HG03064 (cell line): ENCODE results near the gene CLEC9A.

Experiments used
- ATAC-seq: cut with Tn5 transposase; IDR thresholded peaks from one replicate; pipeline ENCODE4 v1.9.1; 2021; ENCODE audit warnings: low read depth; ENCODE audit not compliant: unreplicated experiment

CLEC9A gene

DNA sequence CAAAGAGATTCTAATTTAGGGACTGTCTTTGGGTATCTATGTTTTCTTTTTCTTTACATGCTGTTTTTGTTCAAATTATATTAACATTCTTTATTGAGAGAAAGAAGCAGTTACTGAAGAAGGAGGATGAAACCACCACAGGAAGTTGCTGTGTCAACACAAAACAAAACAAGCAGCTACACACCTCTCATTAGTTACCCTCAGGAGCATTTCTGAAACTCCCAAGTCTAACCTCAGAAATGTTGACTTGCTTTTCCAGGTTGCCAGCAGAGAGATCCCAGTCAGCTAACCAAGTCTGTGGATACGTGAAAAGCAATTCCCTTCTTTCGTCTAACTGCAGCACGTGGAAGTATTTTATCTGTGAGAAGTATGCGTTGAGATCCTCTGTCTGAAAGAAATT, 34.8 kb downstream of the CLEC9A start:
- ATAC-seq, result no peak

GRCh38 chr12:10067264-10067663, 36.8 kb downstream of the CLEC9A start:
- no peak for ATAC-seq

GRCh38 chr12:10067942-10068341, 37.5 kb downstream of the CLEC9A start:
- no peak for ATAC-seq

DNA sequence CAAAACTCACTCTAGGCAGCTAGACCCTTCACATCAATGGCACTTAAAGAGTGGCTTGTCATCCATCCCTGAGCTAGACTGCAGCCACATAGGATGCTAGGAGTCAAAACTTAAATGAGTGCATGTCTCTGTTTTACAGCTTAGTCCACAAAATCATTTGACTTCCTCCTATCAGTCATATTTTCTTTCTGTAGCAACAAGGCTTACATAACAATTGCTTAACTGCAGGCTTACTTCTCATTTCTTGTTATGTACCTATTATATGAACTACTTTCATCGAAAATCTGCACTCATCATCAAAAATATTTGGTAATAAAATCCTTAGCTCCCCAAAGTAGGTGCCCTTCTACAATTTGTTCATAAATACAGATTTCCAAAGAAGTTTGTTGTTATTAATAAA, 38.2 kb downstream of the CLEC9A start:
- no peak for ATAC-seq

GRCh38 chr12:10069099-10069498, 38.6 kb downstream of the CLEC9A start:
- no peak for ATAC-seq

DNA sequence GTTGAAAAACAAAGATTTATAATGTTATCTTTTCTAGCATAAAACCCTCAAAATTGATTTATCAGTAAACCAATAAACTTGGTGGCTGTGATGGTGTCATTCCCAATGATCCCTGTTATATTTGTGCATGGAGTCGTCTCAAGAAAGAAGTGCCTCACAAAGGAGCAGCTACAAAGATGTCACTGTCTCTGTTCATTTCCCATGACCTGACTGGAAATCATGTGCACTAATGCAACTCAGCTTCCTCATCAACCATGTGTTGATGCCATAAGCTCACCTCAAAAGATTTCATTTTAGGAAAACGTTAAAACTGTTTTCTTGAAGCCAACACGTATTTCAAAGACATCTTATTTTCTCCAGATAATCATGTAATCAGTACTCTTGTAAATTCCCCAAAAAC, 39.5 kb downstream of the CLEC9A start:
- no peak for ATAC-seq

- ATAC-seq, result no peak
Observed at GRCh38 chr12:10070380-10070779, 39.9 kb downstream of the CLEC9A start.

GRCh38 chr12:10072131-10072530, 41.6 kb downstream of the CLEC9A start:
- no peak for ATAC-seq

DNA sequence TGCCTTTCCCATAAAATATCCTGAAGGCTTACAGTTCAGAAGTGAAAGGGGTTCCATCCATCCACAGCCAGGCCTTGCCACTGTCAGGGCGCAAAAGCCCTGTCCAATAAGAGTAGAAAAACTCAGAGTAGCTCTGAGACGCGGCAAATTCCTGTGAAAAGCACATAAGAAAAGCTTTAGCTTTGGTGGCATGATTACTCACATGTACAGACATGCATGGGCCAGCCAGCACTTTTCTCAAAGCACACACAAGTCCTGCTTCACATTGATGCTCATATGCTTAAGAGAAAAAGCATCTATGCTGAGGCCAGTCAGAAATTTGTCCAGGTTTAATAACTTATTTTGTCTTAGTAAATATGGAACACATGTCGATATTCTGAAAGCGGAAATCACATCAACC, 42.8 kb downstream of the CLEC9A start:
- no peak for ATAC-seq

DNA sequence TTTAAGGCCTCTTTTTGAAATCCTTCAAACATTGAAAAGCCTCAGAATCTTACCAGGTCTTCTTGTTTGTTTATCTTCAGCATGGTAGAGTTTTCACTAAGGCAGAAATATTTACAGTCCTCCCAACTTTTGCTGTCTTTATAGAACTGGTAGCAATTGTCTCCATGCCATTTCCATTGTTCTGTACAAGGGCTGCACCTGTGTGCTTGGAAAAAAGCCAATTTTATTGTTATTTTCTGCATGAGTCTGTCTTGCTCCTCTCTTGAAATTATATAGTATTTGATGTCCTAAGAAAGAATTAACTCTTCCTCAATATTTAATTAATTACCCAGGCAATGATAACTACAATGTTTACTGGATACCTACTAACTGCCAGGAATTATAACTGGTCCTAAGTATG, 45.0 kb downstream of the CLEC9A start:
- no peak for ATAC-seq

- no peak for ATAC-seq
Observed at GRCh38 chr12:10082117-10082874, 51.8 kb downstream of the CLEC9A start.

DNA sequence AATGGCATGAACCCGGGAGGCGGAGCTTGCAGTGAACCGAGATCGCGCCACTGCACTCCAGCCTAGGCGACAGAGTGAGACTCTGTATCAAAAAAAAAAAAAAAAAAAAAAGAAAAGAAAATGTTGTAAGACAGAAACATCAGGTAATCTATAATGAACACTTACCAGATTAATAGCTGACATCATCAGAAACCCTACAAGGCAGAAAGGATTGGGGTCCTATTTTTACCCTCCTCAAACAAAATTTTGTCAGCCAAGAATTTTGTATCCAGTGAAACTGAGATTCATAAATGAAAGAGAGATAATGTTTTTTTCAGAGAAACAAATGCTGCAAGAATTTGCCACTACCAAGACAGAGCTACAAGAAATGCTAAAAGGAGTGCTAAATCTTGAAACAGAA, 54.3 kb downstream of the CLEC9A start:
- no peak for ATAC-seq

GRCh38 chr12:10086387-10086786, 55.9 kb downstream of the CLEC9A start:
- no peak for ATAC-seq

GRCh38 chr12:10088031-10088430, 57.5 kb downstream of the CLEC9A start:
- ATAC-seq, result no peak

GRCh38 chr12:10088955-10089900, 58.7 kb downstream of the CLEC9A start:
- no peak for ATAC-seq

DNA sequence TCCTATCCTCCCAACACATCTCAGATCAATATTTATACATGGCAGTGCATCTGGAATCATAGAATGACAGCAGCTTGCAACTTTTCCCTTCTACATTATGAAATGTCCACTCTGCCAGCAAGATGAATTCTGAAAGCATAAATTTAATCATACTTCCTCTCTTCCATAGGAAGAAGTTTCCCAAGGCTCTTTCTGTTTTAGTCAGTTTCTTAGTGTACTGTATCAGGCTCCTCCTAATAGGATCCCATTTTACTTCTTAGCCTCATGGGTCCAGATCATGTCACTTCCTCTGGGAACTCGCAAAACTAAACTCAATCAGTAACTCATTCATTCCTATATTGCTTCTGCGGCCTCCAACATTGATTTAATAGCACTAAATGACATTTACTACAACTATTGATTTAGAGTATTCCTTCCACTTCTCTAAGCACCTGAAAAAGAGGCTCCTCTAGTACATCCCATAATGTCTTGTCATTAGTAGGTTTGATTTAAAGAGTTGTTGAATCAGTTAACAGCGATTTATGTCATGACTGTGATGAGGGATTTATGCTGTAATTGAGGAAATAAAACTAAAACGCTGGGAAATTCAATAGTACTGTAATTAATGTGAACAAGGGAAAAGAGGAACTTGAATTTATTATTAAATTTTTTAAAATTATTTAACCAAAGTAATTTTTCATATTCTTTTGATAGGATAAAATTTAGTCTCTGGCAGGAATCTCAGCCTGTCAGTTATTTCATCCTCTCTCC, 64.3 kb downstream of the CLEC9A start:
- no peak for ATAC-seq

DNA sequence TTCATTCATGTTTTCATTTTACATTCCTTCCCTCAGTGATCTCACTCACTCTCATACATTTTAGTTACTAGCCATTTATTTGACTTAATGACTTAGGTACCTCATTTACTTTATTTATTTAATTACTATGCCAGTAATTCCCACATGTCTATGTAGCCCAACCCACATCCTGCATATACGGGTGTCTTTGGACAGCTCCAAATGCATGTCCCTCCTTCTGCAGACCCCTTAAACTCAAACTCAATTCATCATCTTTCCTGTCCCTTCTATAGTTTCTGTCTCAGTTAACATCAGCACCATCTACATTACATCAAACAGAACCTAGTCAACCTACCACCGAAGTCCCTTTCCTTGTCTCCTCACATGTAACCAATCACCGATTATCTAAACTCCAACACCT, 65.5 kb downstream of the CLEC9A start:
- ATAC-seq, result no peak

GRCh38 chr12:10097521-10097920, 67.0 kb downstream of the CLEC9A start:
- no peak for ATAC-seq

DNA sequence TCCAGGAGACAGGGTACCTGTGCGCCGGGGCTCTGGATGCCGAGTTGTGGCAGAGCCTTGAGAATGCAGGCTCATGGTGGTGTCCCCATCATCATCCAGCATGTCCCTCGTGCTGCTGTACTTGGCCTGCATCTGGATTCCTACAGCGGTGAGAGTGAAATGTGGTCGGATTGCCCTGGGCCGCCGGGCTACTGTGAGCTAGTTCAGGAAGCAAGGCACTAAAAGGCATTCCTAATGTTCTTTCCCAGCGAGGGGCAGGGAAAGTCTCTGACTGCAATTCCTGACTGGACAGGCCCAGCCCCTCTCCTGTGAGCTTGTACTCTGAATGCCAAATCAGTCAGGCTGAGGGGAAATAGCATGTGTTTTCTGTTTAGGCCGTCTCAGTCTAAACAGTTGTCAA, 68.3 kb downstream of the CLEC9A start, which contains the start of gene CLEC1A:
TSS of gene CLEC1A (minus strand) at position 195 of the 400 bp plus-strand sequence. CDS start at position 132, 63 bp downstream.
- no peak for ATAC-seq

GRCh38 chr12:10101042-10101579, 70.6 kb downstream of the CLEC9A start:
- no peak for ATAC-seq
